Hepatocyte (in vitro differentiated cells): Measurements from ENCODE around the gene GRIK4. TPM values are rescaled to one million over a fixed set of nuclear protein-coding genes. Genes with fewer than 3 reads are reported as not detected.

ENCODE experiments used
- DNase-seq: peaks from one replicate; pipeline ENCODE4 v3.0.0-alpha.2; 2016; ENCODE audit warnings: low spot score
- H2AFZ ChIP-seq: fragments of 200-600 bp; sonication (generic); 2 replicates; pipeline ENCODE4 v1.6.0; 2016; ENCODE audit warnings: antibody characterized with exemption, mild to moderate bottlenecking
- H3K27ac ChIP-seq: fragments of 200-600 bp; sonication (generic); 2 replicates; pipeline ENCODE4 v1.5.1; 2016; ENCODE audit warnings: mild to moderate bottlenecking
- H3K27me3 ChIP-seq: fragments of 200-600 bp; sonication (generic); 2 replicates; pipeline ENCODE4 v1.6.1; 2016
- H3K36me3 ChIP-seq: fragments of 200-600 bp; sonication (generic); replicated peaks from 2 replicates; pipeline ENCODE4 v1.5.1; 2016; ENCODE audit warnings: low read depth; ENCODE audit not compliant: insufficient read depth
- H3K4me1 ChIP-seq: fragments of 200-600 bp; sonication (generic); 2 replicates; pipeline ENCODE4 v1.5.1; 2016; ENCODE audit warnings: mild to moderate bottlenecking, moderate library complexity; ENCODE audit not compliant: insufficient read depth
- H3K4me2 ChIP-seq: fragments of 200-600 bp; sonication (generic); 2 replicates; pipeline ENCODE4 v1.6.0; 2016
- H3K4me3 ChIP-seq: fragments of 200-600 bp; sonication (generic); 2 replicates; pipeline ENCODE4 v1.5.1; 2016; ENCODE audit warnings: mild to moderate bottlenecking
- H3K79me2 ChIP-seq: fragments of 200-600 bp; sonication (generic); 2 replicates; pipeline ENCODE4 v1.6.0; 2017; ENCODE audit warnings: mild to moderate bottlenecking
- H3K9me2 ChIP-seq: fragments of 200-600 bp; sonication (generic); replicated peaks from 2 replicates; pipeline ENCODE4 v1.6.0; 2017; ENCODE audit warnings: mild to moderate bottlenecking; ENCODE audit not compliant: insufficient read depth
- H3K9me3 ChIP-seq: fragments of 200-600 bp; sonication (generic); 2 replicates; pipeline ENCODE4 v1.5.1; 2016; ENCODE audit warnings: low read depth, mild to moderate bottlenecking
- H4K20me1 ChIP-seq: fragments of 200-600 bp; sonication (generic); 2 replicates; pipeline ENCODE4 v1.6.0; 2016; ENCODE audit warnings: mild to moderate bottlenecking; ENCODE audit not compliant: insufficient read depth, poor library complexity, severe bottlenecking
- EZH2 ChIP-seq: fragments of 200-600 bp; sonication (generic); IDR thresholded peaks from 2 replicates; pipeline ENCODE4 v1.6.1; 2016; ENCODE audit warnings: antibody characterized with exemption, mild to moderate bottlenecking, borderline replicate concordance
- EZH2phosphoT487 ChIP-seq: fragments of 200-600 bp; sonication (generic); IDR thresholded peaks from one replicate; pipeline ENCODE4 v1.6.1; 2018; ENCODE audit warnings: antibody characterized with exemption, mild to moderate bottlenecking, low read depth, moderate library complexity; ENCODE audit not compliant: unreplicated experiment, severe bottlenecking
- WGBS: methylation state at CpG from one replicate; pipeline ENCODE4 v1.1.6; 2016; ENCODE audit warnings: low lambda C conversion rate; ENCODE audit errors: missing lambda C conversion rate; 5-methylcytosine and 5-hydroxymethylcytosine counted together
- polyA plus RNA-seq: library from polyadenylated mRNA; unstranded; fragments of >200 nt; fragmentation: Nextera tagmentation; extraction: Ambion mirVana; gene quantifications from 2 replicates; pipeline ENCODE4 v1.2.1, GENCODE V29; 2016
- total RNA-seq: library from RNA; depleted of rRNA; stranded (reverse); fragments of >200 nt; gene quantifications from 2 replicates; pipeline ENCODE4 v1.2.3, GENCODE V29; 2014
- TF ChIP-seq, protein P1 (sequence below): fragments of 200-600 bp; sonication (generic); IDR thresholded peaks from 2 replicates; pipeline ENCODE4 v1.5.1; 2016; ENCODE audit warnings: antibody characterized with exemption, mild to moderate bottlenecking; ENCODE audit not compliant: poor library complexity

The GRIK4 gene
- total and polyA plus RNA-seq, 2 experiments from 2014 or later: 1.5 to 2.3 TPM

DNA sequence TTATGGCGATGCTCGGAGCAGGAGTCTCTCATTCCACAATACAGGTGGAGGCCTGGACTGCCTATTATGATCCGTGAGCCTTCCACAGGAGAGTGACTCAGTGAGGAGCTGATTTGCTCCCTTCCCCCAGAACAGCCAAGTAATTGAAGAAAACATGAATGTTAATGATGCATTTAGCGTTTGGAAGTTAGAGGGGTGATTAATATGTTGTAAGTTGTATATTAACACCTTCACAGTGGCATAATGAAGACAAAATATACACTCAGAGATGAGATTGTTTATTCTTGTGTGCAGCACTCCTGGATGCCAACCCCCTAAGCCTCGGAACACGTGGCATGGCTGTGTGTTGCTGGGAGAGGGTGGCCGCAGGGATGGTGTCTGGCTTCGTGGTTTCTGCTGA, 98.6 kb downstream of the GRIK4 start:
- TF ChIP-seq, protein P1, sequence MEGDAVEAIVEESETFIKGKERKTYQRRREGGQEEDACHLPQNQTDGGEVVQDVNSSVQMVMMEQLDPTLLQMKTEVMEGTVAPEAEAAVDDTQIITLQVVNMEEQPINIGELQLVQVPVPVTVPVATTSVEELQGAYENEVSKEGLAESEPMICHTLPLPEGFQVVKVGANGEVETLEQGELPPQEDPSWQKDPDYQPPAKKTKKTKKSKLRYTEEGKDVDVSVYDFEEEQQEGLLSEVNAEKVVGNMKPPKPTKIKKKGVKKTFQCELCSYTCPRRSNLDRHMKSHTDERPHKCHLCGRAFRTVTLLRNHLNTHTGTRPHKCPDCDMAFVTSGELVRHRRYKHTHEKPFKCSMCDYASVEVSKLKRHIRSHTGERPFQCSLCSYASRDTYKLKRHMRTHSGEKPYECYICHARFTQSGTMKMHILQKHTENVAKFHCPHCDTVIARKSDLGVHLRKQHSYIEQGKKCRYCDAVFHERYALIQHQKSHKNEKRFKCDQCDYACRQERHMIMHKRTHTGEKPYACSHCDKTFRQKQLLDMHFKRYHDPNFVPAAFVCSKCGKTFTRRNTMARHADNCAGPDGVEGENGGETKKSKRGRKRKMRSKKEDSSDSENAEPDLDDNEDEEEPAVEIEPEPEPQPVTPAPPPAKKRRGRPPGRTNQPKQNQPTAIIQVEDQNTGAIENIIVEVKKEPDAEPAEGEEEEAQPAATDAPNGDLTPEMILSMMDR: no peak
- TF ChIP-seq EZH2phosphoT487 (no peak), EZH2 (no peak)
- H2AFZ ChIP-seq: no peak overlapping the region
- H3K9me2 ChIP-seq: no peaks in the 10 kb centered on the region
- no peaks in the 10 kb centered on the region for H4K20me1 ChIP-seq
- no peak overlapping the region for H3K27ac ChIP-seq
- H3K4me3 ChIP-seq: no peak overlapping the region
- no peaks in the 10 kb centered on the region for H3K36me3 ChIP-seq
- H3K4me1 ChIP-seq: peaks cover 20% of the 10 kb centered on the region
- no peak for DNase-seq
- H3K27me3 ChIP-seq: no peaks in the 10 kb centered on the region
- H3K79me2 ChIP-seq: no peaks in the 10 kb centered on the region
- H3K9me3 ChIP-seq: no peaks in the 10 kb centered on the region
- no peak overlapping the region for H3K4me2 ChIP-seq
- 86% methylated on average over 8 of the region's 8 CpGs for WGBS

DNA sequence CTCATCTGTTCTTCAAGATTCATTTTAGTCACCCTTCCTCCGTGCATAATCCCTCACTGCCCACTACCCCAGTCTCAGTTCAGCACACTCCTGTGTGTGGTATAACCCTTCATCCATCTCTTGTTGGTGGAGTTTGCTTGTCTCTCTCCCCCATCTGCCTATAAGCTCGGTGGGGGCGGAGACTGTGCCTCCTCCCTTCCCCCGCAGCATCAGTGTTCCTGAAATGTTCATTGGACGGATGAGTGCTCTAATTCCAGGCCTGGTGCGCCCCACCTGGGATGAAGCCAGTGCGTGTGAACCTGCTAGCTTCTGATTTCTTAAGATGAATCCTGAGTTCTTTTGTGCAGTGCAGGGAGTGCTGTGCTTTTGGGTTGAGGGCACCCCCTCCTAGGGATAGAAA, 100.0 kb downstream of the GRIK4 start:
- Histone ChIP-seq H3K27ac (no peak overlapping the region), H3K36me3 (no peaks in the 10 kb centered on the region), H3K27me3 (no peaks in the 10 kb centered on the region), H3K4me3 (no peak overlapping the region), H3K79me2 (no peaks in the 10 kb centered on the region), H2AFZ (no peak overlapping the region), H4K20me1 (no peaks in the 10 kb centered on the region), H3K9me3 (no peaks in the 10 kb centered on the region), H3K9me2 (no peaks in the 10 kb centered on the region), H3K4me1 (peaks cover 20% of the 10 kb centered on the region), H3K4me2 (no peak overlapping the region)
- DNase-seq: no peak
- TF ChIP-seq, protein P1: no peak
- TF ChIP-seq EZH2phosphoT487: no peak
- no peak for TF ChIP-seq EZH2
- 80% methylated on average over 7 of the region's 7 CpGs for WGBS

GRCh38 chr11:120612513-120613263, 101.1 kb downstream of the GRIK4 start:
- peak overlapping the region; percentile 32 for H3K4me2 ChIP-seq

GRCh38 chr11:120613264-120614226, 102.0 kb downstream of the GRIK4 start:
- H3K4me1 ChIP-seq: peaks cover 17% of the 10 kb centered on the region
- DNase-seq: peak; percentile 26
- peak overlapping the region; percentile 90 for H3K27ac ChIP-seq
- no peak overlapping the region for H3K4me3 ChIP-seq
- TF ChIP-seq, protein P1: no peak
- TF ChIP-seq EZH2phosphoT487 (no peak), EZH2 (no peak)
- H3K79me2 ChIP-seq: no peaks in the 10 kb centered on the region
- H3K9me3 ChIP-seq: no peaks in the 10 kb centered on the region
- no peak overlapping the region for H2AFZ ChIP-seq
- 40% methylated on average over 6 of the region's 6 CpGs for WGBS
- no peaks in the 10 kb centered on the region for H3K9me2 ChIP-seq
- H3K36me3 ChIP-seq: no peaks in the 10 kb centered on the region
- peak overlapping the region; percentile 11 for H3K4me2 ChIP-seq
- no peaks in the 10 kb centered on the region for H4K20me1 ChIP-seq
- H3K27me3 ChIP-seq: no peaks in the 10 kb centered on the region

More at GRCh38 chr11:120612513-120613263, 101.1 kb downstream of the GRIK4 start:
- H2AFZ ChIP-seq: no peak overlapping the region
- no peaks in the 10 kb centered on the region for H4K20me1 ChIP-seq
- no peak for TF ChIP-seq EZH2
- H3K9me2 ChIP-seq: no peaks in the 10 kb centered on the region
- peaks cover 20% of the 10 kb centered on the region for H3K4me1 ChIP-seq
- H3K9me3 ChIP-seq: no peaks in the 10 kb centered on the region
- no peaks in the 10 kb centered on the region for H3K79me2 ChIP-seq
- peak overlapping the region; percentile 90 for H3K27ac ChIP-seq
- no peak overlapping the region for H3K4me3 ChIP-seq
- no peaks in the 10 kb centered on the region for H3K36me3 ChIP-seq
- WGBS: 25% methylated on average over 8 of the region's 8 CpGs
- peak; percentile 71 for DNase-seq
- H3K27me3 ChIP-seq: no peaks in the 10 kb centered on the region
